K562 (cell line): Measurements from ENCODE around the gene BBS1. TPM values are rescaled to one million over a fixed set of nuclear protein-coding genes. Genes with fewer than 3 reads are reported as not detected.
A peak's percentile ranks its signal among the peaks of the same experiment; 100 is the strongest.

ENCODE experiments used
- BHLHE40 ChIP-seq: IDR thresholded peaks from 2 replicates; pipeline ENCODE4 v1.6.1; 2011; ENCODE audit warnings: low read length, improper control_type of control experiment
- CCNT2 ChIP-seq: IDR thresholded peaks from 2 replicates; pipeline ENCODE4 v1.6.1; 2011; ENCODE audit warnings: borderline replicate concordance, low read depth, mild to moderate bottlenecking, moderate library complexity, mixed read lengths, low read length; ENCODE audit not compliant: insufficient read length; ENCODE audit errors: extremely low read depth
- CXXC5 ChIP-seq: fragments of 250-450 bp; sonication (Bioruptor Pico); IDR thresholded peaks from 2 replicates; pipeline ENCODE4 v1.8.0; 2022; ENCODE audit warnings: inconsistent platforms, mild to moderate bottlenecking, moderate library complexity
- ELF2 ChIP-seq: fragments of 250-450 bp; sonication (Bioruptor Pico); IDR thresholded peaks from 2 replicates; pipeline ENCODE4 v1.5.0; 2021; ENCODE audit warnings: mild to moderate bottlenecking
- HMGN3 ChIP-seq: IDR thresholded peaks from 2 replicates; pipeline ENCODE4 v1.6.1; 2011; ENCODE audit warnings: borderline replicate concordance, low read depth, mild to moderate bottlenecking, mixed read lengths, low read length; ENCODE audit not compliant: insufficient read length; ENCODE audit errors: extremely low read depth
- ILF3 ChIP-seq: fragments of 450-650 bp; IDR thresholded peaks from 2 replicates; pipeline ENCODE4 v1.6.1; 2018; ENCODE audit warnings: antibody characterized with exemption, mild to moderate bottlenecking, moderate library complexity, borderline replicate concordance
- MYNN ChIP-seq, 2 experiments: sonication (generic); formaldehyde crosslinking in 1 of 2; IDR thresholded peaks; 2 replicates each; pipeline versions ENCODE4 v1.5.0 to v1.6.1; 2016 to 2020; ENCODE audit warnings: antibody characterized with exemption in 1 of 2, missing genetic modification reagents in 1 of 2
- NR0B1 ChIP-seq: fragments of 450-650 bp; IDR thresholded peaks from one replicate; pipeline ENCODE4 v1.6.1; 2018; ENCODE audit warnings: mild to moderate bottlenecking, moderate library complexity; ENCODE audit not compliant: partially characterized antibody
- PHF8 ChIP-seq: fragments of 200-600 bp; sonication (generic); IDR thresholded peaks from 2 replicates; pipeline ENCODE4 v1.6.1; 2012; ENCODE audit warnings: mixed run types, mild to moderate bottlenecking, inconsistent platforms, low read length, moderate library complexity, borderline replicate concordance
- SMAD4 ChIP-seq: fragments of 250-450 bp; sonication (Bioruptor Pico); conservative IDR thresholded peaks from 2 replicates; pipeline ENCODE4 v1.8.0; 2021; ENCODE audit warnings: inconsistent platforms, mild to moderate bottlenecking, moderate library complexity
- SNIP1 ChIP-seq: fragments of 450-650 bp; IDR thresholded peaks from 2 replicates; pipeline ENCODE4 v1.7.1; 2017; ENCODE audit warnings: low read depth, mild to moderate bottlenecking
- SP1 ChIP-seq: sonication (generic); formaldehyde crosslinking; IDR thresholded peaks from 2 replicates; pipeline ENCODE4 v1.8.1; 2022; ENCODE audit warnings: mild to moderate bottlenecking, missing genetic modification reagents
- TAF1 ChIP-seq: IDR thresholded peaks from 2 replicates; pipeline ENCODE4 v1.6.1; 2011; ENCODE audit warnings: mild to moderate bottlenecking, low read length, moderate library complexity; ENCODE audit not compliant: insufficient read depth, control insufficient read depth, severe bottlenecking; ENCODE audit errors: extremely low read depth
- TBP ChIP-seq: optimal IDR thresholded peaks from 2 replicates; pipeline ENCODE3; 2011; ENCODE audit warnings: low read depth, low read length, improper control_type of control experiment
- TRIM24 ChIP-seq, 2 experiments: fragments of 450-650 bp; IDR thresholded peaks; 2 replicates each; pipeline ENCODE4 v1.6.1; 2016
- XRCC5 ChIP-seq: fragments of 200-400 bp; formaldehyde crosslinking; IDR thresholded peaks from 2 replicates; pipeline ENCODE4 v1.6.1; 2017; ENCODE audit warnings: low read depth, mild to moderate bottlenecking, low read length
- ZC3H11A ChIP-seq: IDR thresholded peaks from 2 replicates; pipeline ENCODE4 v1.6.1; 2012; ENCODE audit warnings: low read depth, low read length, improper control_type of control experiment
- ZNF12 ChIP-seq: sonication (generic); formaldehyde crosslinking; IDR thresholded peaks from 2 replicates; pipeline ENCODE4 v1.4.0; 2020; ENCODE audit warnings: mild to moderate bottlenecking, missing genetic modification reagents
- ZNF175 ChIP-seq: fragments of 200-800 bp; sonication (Bioruptor generic); IDR thresholded peaks from 2 replicates; pipeline ENCODE4 v1.6.1; 2016; ENCODE audit warnings: low read depth, mild to moderate bottlenecking, missing genetic modification characterization, missing compliant biosample characterization
- ZNF23 ChIP-seq: fragments of 250-450 bp; sonication (Bioruptor Pico); IDR thresholded peaks from 2 replicates; pipeline ENCODE4 v1.4.0; 2020; ENCODE audit warnings: mild to moderate bottlenecking
- ZNF324 ChIP-seq: fragments of 250-450 bp; sonication (Bioruptor Pico); IDR thresholded peaks from 2 replicates; pipeline ENCODE4 v1.4.0; 2020; ENCODE audit warnings: mild to moderate bottlenecking
- ZNF384 ChIP-seq: IDR thresholded peaks from 2 replicates; pipeline ENCODE4 v1.6.1; 2012; ENCODE audit warnings: low read depth, low read length, improper control_type of control experiment
- ZNF707 ChIP-seq: fragments of 250-450 bp; sonication (Bioruptor Pico); conservative IDR thresholded peaks from 2 replicates; pipeline ENCODE4 v1.8.0; 2022; ENCODE audit warnings: inconsistent platforms, mild to moderate bottlenecking, moderate library complexity
- ZNF75A ChIP-seq: fragments of 450-650 bp; formaldehyde crosslinking; IDR thresholded peaks from 2 replicates; pipeline ENCODE4 v1.4.0; 2020; ENCODE audit warnings: mild to moderate bottlenecking
- polyA plus RNA-seq, 8 experiments: library from polyadenylated mRNA; depleted of rRNA in 4 of 8; stranded (reverse) in 5 of 8; unstranded in 3 of 8; fragments of >200 nt; fragmentation: Nextera tagmentation in 2 of 8; fragmentation: Illumina TruSeq in 1 of 8; extraction: Ambion mirVana in 2 of 8; extraction: Trizol in 1 of 8; gene quantifications; 2 replicates each; pipeline versions ENCODE4 v1.2.1 to v1.2.3, GENCODE V29; 2011 to 2014; ENCODE audit warnings: inconsistent platforms in 1 of 8, missing spikeins in 1 of 8
- total RNA-seq, 7 experiments: library from RNA; depleted of rRNA in 6 of 7; stranded (reverse); fragments of >200 nt in 6 of 7; fragmentation: Illumina TruSeq in 2 of 7; extraction: Trizol in 2 of 7; gene quantifications; 2 replicates each; pipeline versions ENCODE4 v1.2.1 to v1.2.3, GENCODE V29; 2011 to 2021; ENCODE audit warnings: low replicate concordance in 1 of 7
- TF ChIP-seq, protein P1 (sequence below), 2 experiments: fragments of 250-450 bp in 1 of 2; fragments of 450-650 bp in 1 of 2; sonication (Bioruptor Pico) in 1 of 2; IDR thresholded peaks; 2 replicates each; pipeline versions ENCODE4 v1.6.1 to v1.8.0; 2016 to 2021; ENCODE audit warnings: mild to moderate bottlenecking in 2 of 2, moderate library complexity in 2 of 2, missing compliant biosample characterization in 1 of 2, missing genetic modification characterization in 1 of 2
- TF ChIP-seq, protein P2 (sequence below): fragments of 450-650 bp; IDR thresholded peaks from 2 replicates; pipeline ENCODE4 v1.6.1; 2014; ENCODE audit warnings: low read depth, mild to moderate bottlenecking, moderate library complexity, borderline replicate concordance

The BBS1 gene
- total and polyA plus RNA-seq, 9 of the 15 experiments (the other 6 are each of a cell fraction or from before 2014, with no cell fraction given): 9.0 to 19.8 (median 12.1) TPM

DNA sequence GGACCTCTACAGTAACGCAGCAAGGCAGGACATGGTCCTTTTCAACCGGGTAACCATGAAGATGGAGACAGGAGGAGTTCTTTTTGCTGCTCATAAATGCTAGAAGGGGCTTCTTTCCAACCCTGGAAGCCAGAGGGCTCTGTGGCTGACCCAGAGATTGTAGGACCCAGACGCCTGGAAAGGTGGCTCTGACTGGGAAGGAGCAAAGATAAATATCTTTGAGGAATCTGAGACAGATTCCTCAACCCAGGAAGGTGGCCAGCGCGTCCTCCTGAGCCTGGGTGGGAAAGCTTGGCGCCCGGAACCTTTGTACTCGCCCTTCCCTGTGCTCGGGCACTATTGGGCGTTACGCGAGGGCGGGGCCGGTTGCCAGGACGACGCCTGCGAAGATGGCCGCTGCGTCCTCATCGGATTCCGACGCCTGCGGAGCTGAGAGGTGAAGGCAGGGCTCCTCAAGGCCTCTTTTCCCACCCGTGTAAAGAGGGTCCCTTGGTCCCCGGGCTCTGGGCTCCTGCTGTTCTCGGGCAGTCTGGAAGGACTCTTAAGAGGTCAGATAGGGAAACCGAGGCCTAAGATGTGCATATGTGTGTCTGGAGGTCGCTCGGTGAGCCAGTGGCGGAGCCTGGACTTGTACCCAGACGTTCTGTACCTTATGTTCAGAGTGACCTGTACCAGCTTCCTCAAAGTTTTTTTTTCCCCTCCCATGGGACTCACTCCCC, at the start of gene BBS1 (continued):
- TF ChIP-seq, protein P1, sequence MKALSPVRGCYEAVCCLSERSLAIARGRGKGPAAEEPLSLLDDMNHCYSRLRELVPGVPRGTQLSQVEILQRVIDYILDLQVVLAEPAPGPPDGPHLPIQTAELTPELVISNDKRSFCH (CRISPR knock-in tag; IDR thresholded peaks at IDR 0.05): no peak
- TF ChIP-seq, protein P1 (tag; IDR thresholded peaks at IDR 0.05): peak; percentile 78
- TF ChIP-seq ILF3 (no peak), CCNT2 (peak; percentile 36), BHLHE40 (peak; percentile 38; the same call in 1 of the 2 replicates), TBP (peak; percentile 68), PHF8 (peak; percentile 92), HMGN3 (peak; percentile 55), SMAD4 (CRISPR knock-in tag) (0 out of 2 replicates have a peak, but pooled peaks have one; percentile 26), SP1 (CRISPR knock-in tag) (peak; percentile 100), MYNN (IDR thresholded peaks at IDR 0.05) (no peak), MYNN (CRISPR knock-in tag; IDR thresholded peaks at IDR 0.05) (no peak), NR0B1 (no peak), XRCC5 (peak; percentile 98), ZNF384 (peak; percentile 27; the same call in 1 of the 2 replicates), TAF1 (peak; percentile 94), TRIM24 (IDR thresholded peaks at IDR 0.05) (peak in 1 of 2 experiments; percentile 98; a peak in 2 of 4 replicates), ZNF12 (CRISPR knock-in tag) (peak; percentile 46; the same call in 1 of the 2 replicates), ZC3H11A (peak; percentile 82; the same call in 1 of the 2 replicates), ZNF75A (CRISPR knock-in tag) (no peak), ELF2 (CRISPR knock-in tag) (no peak), ZNF23 (CRISPR knock-in tag) (no peak), CXXC5 (CRISPR knock-in tag) (peak; percentile 66), SNIP1 (no peak), ZNF175 (no peak), ZNF324 (no peak), ZNF707 (no peak)
- TF ChIP-seq, protein P2, sequence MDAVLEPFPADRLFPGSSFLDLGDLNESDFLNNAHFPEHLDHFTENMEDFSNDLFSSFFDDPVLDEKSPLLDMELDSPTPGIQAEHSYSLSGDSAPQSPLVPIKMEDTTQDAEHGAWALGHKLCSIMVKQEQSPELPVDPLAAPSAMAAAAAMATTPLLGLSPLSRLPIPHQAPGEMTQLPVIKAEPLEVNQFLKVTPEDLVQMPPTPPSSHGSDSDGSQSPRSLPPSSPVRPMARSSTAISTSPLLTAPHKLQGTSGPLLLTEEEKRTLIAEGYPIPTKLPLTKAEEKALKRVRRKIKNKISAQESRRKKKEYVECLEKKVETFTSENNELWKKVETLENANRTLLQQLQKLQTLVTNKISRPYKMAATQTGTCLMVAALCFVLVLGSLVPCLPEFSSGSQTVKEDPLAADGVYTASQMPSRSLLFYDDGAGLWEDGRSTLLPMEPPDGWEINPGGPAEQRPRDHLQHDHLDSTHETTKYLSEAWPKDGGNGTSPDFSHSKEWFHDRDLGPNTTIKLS: no peak
